Naive B cell (primary cell): ENCODE data around the gene CDYL2. TPM values are rescaled to one million over a fixed set of nuclear protein-coding genes. Genes with fewer than 3 reads are reported as not detected.
A peak's percentile ranks its signal among the peaks of the same experiment; 100 is the strongest.

Experiments
- ATAC-seq, 2 donors: fragments of 150-1000 bp; cut with Tn5 transposase; 2 replicates each; pipeline ENCODE4 v1.10.0; 2021; ENCODE audit warnings: low read depth in 2 of 2, mild to moderate bottlenecking in 2 of 2, moderate library complexity in 2 of 2
- DNase-seq: peaks from one replicate; pipeline ENCODE4 v3.0.0; 2022
- H3K27ac Mint-ChIP-seq, 6 donors: one replicate each; pipeline ENCODE4 v1.8.0; 2020 to 2022; ENCODE audit warnings: mild to moderate bottlenecking in 6 of 6, mixed read lengths in 6 of 6, moderate library complexity in 5 of 6, inconsistent platforms in 2 of 6
- H3K27me3 Mint-ChIP-seq, 3 donors: one replicate each; pipeline ENCODE4 v1.8.0; 2021 to 2022; ENCODE audit warnings: mixed read lengths in 3 of 3, mild to moderate bottlenecking in 1 of 3
- H3K36me3 Mint-ChIP-seq, 2 donors: one replicate each; pipeline ENCODE4 v1.8.0; 2020 to 2022; ENCODE audit warnings: mixed read lengths in 2 of 2, inconsistent platforms in 1 of 2, mild to moderate bottlenecking in 1 of 2
- H3K4me1 Mint-ChIP-seq, 3 donors: one replicate each; pipeline ENCODE4 v1.8.0; 2020 to 2022; ENCODE audit warnings: mixed read lengths in 3 of 3, inconsistent platforms in 1 of 3, mild to moderate bottlenecking in 1 of 3, moderate library complexity in 1 of 3
- H3K4me3 Mint-ChIP-seq, 8 donors: one replicate each; pipeline ENCODE4 v1.8.0; 2020 to 2022; ENCODE audit warnings: mild to moderate bottlenecking in 8 of 8, mixed read lengths in 8 of 8, moderate library complexity in 8 of 8, inconsistent platforms in 2 of 8
- H3K9me3 Mint-ChIP-seq, 7 donors: one replicate each; pipeline ENCODE4 v1.8.0; 2020 to 2022; ENCODE audit warnings: mixed read lengths in 7 of 7, mild to moderate bottlenecking in 5 of 7, inconsistent platforms in 2 of 7, moderate library complexity in 1 of 7
- polyA plus RNA-seq, 6 donors: library from polyadenylated mRNA; unstranded; fragments of 300-500 nt; fragmentation: Illumina TruSeq; gene quantifications; one replicate each; pipeline ENCODE4 v1.2.3, GENCODE V29; 2021; ENCODE audit warnings: low read depth in 6 of 6

CDYL2 gene
- polyA plus RNA-seq, 6 donors from 2014 or later, result 0.03 to 0.13 TPM; not detected in 4

GRCh38 chr16:80766798-80767197, 37.6 kb downstream of the CDYL2 start:
- Mint-ChIP-seq H3K4me1 (no peaks in the 10 kb centered on the region), H3K27ac (no peak overlapping the region), H3K4me3 (no peak overlapping the region), H3K27me3 (no peaks in the 10 kb centered on the region), H3K9me3 (peaks cover 4 to 27% (median 13%) of the 10 kb centered on the region in 7 donors), H3K36me3 (peaks cover 0 to 5% of the 10 kb centered on the region in 2 donors)
- ATAC-seq, result no peak
- DNase-seq, result no peak

- H3K4me1 Mint-ChIP-seq, result no peaks in the 10 kb centered on the region
- H3K27me3 Mint-ChIP-seq, result no peaks in the 10 kb centered on the region
- no peaks in the 10 kb centered on the region for H3K36me3 Mint-ChIP-seq
- ATAC-seq (no peak), DNase-seq (no peak)
- H3K9me3 Mint-ChIP-seq, result peaks cover 0 to 2% (median 0%) of the 10 kb centered on the region in 7 donors
- no peak overlapping the region for H3K4me3 Mint-ChIP-seq
- H3K27ac Mint-ChIP-seq, result no peak overlapping the region
These were observed 44.8 kb downstream of the CDYL2 start for GRCh38 chr16:80759419-80760162.

- no peaks in the 10 kb centered on the region for H3K27me3 Mint-ChIP-seq
- ATAC-seq, result no peak
- H3K4me3 Mint-ChIP-seq, result no peak overlapping the region
- H3K27ac Mint-ChIP-seq, result no peak overlapping the region
- DNase-seq, result no peak
- H3K4me1 Mint-ChIP-seq, result no peaks in the 10 kb centered on the region
- no peaks in the 10 kb centered on the region for H3K36me3 Mint-ChIP-seq
- H3K9me3 Mint-ChIP-seq, result no peaks in the 10 kb centered on the region
These were observed 49.9 kb downstream of the CDYL2 start for GRCh38 chr16:80754476-80754875.

- no peaks in the 10 kb centered on the region for H3K9me3 Mint-ChIP-seq
- no peaks in the 10 kb centered on the region for H3K36me3 Mint-ChIP-seq
These were observed 51.9 kb downstream of the CDYL2 start for GRCh38 chr16:80752541-80752940.

GRCh38 chr16:80751167-80751566, 53.2 kb downstream of the CDYL2 start:
- no peaks in the 10 kb centered on the region for H3K36me3 Mint-ChIP-seq
- no peak for DNase-seq
- peaks cover 0 to 5% (median 3%) of the 10 kb centered on the region in 3 donors for H3K4me1 Mint-ChIP-seq
- no peak for ATAC-seq
- no peaks in the 10 kb centered on the region for H3K9me3 Mint-ChIP-seq
- H3K27me3 Mint-ChIP-seq, result no peaks in the 10 kb centered on the region
- H3K27ac Mint-ChIP-seq, result no peak overlapping the region
- no peak overlapping the region for H3K4me3 Mint-ChIP-seq

More at GRCh38 chr16:80752541-80752940, 51.9 kb downstream of the CDYL2 start:
- Mint-ChIP-seq H3K27me3 (no peaks in the 10 kb centered on the region), H3K27ac (no peak overlapping the region), H3K4me1 (peaks cover 0 to 5% (median 3%) of the 10 kb centered on the region in 3 donors), H3K4me3 (no peak overlapping the region)
- DNase-seq (no peak), ATAC-seq (no peak)

- Mint-ChIP-seq H3K9me3 (peaks cover 3 to 14% (median 5%) of the 10 kb centered on the region in 7 donors), H3K36me3 (peaks cover 6% of the 10 kb centered on the region in 2 donors), H3K27ac (no peak overlapping the region), H3K4me1 (peaks cover 0 to 5% (median 3%) of the 10 kb centered on the region in 3 donors), H3K4me3 (no peak overlapping the region), H3K27me3 (no peaks in the 10 kb centered on the region)
- ATAC-seq, result no peak
- no peak for DNase-seq
These were observed 58.2 kb downstream of the CDYL2 start for GRCh38 chr16:80746231-80746630.

GRCh38 chr16:80744856-80745255, 59.5 kb downstream of the CDYL2 start:
- Mint-ChIP-seq H3K27me3 (no peaks in the 10 kb centered on the region), H3K4me1 (peaks cover 0 to 5% (median 3%) of the 10 kb centered on the region in 3 donors), H3K27ac (no peak overlapping the region), H3K36me3 (peaks cover 6 to 9% of the 10 kb centered on the region in 2 donors), H3K4me3 (no peak overlapping the region), H3K9me3 (peaks cover 8 to 21% (median 15%) of the 10 kb centered on the region in 7 donors)
- ATAC-seq (no peak), DNase-seq (no peak)

- peaks cover 15 to 32% (median 21%) of the 10 kb centered on the region in 7 donors for H3K9me3 Mint-ChIP-seq
- H3K4me1 Mint-ChIP-seq, result peaks cover 0 to 4% (median 3%) of the 10 kb centered on the region in 3 donors
- no peak overlapping the region for H3K4me3 Mint-ChIP-seq
- no peak for DNase-seq
- peaks cover 11 to 15% of the 10 kb centered on the region in 2 donors for H3K36me3 Mint-ChIP-seq
- no peak overlapping the region for H3K27ac Mint-ChIP-seq
- no peak for ATAC-seq
- H3K27me3 Mint-ChIP-seq, result no peaks in the 10 kb centered on the region
These were observed 60.6 kb downstream of the CDYL2 start for GRCh38 chr16:80743772-80744171.

GRCh38 chr16:80743273-80743672, 61.1 kb downstream of the CDYL2 start:
- peaks cover 15 to 37% (median 22%) of the 10 kb centered on the region in 7 donors for H3K9me3 Mint-ChIP-seq
- no peak for ATAC-seq
- H3K27me3 Mint-ChIP-seq, result no peaks in the 10 kb centered on the region
- peaks cover 11 to 16% of the 10 kb centered on the region in 2 donors for H3K36me3 Mint-ChIP-seq
- H3K27ac Mint-ChIP-seq, result no peak overlapping the region
- no peak for DNase-seq
- H3K4me3 Mint-ChIP-seq, result no peak overlapping the region
- H3K4me1 Mint-ChIP-seq, result no peaks in the 10 kb centered on the region

- ATAC-seq (no peak), DNase-seq (no peak)
- Mint-ChIP-seq H3K27me3 (no peaks in the 10 kb centered on the region), H3K4me3 (no peak overlapping the region), H3K36me3 (peaks cover 11 to 16% of the 10 kb centered on the region in 2 donors), H3K4me1 (no peaks in the 10 kb centered on the region), H3K27ac (no peak overlapping the region), H3K9me3 (peaks cover 15 to 40% (median 25%) of the 10 kb centered on the region in 7 donors)
These were observed 62.1 kb downstream of the CDYL2 start for GRCh38 chr16:80742331-80742730.

- ATAC-seq, result no peak
- H3K36me3 Mint-ChIP-seq, result peaks cover 11 to 16% of the 10 kb centered on the region in 2 donors
- DNase-seq, result no peak
- H3K9me3 Mint-ChIP-seq, result peaks cover 15 to 40% (median 28%) of the 10 kb centered on the region in 7 donors
- peak overlapping the region in 1 of 8 donors; percentile 42 for H3K4me3 Mint-ChIP-seq
- no peak overlapping the region for H3K27ac Mint-ChIP-seq
- no peaks in the 10 kb centered on the region for H3K27me3 Mint-ChIP-seq
- no peaks in the 10 kb centered on the region for H3K4me1 Mint-ChIP-seq
These were observed 62.7 kb downstream of the CDYL2 start for GRCh38 chr16:80741724-80742123.

- ATAC-seq (no peak), DNase-seq (no peak)
- no peak overlapping the region for H3K27ac Mint-ChIP-seq
- no peaks in the 10 kb centered on the region for H3K4me1 Mint-ChIP-seq
- no peak overlapping the region for H3K4me3 Mint-ChIP-seq
- H3K36me3 Mint-ChIP-seq, result peaks cover 11 to 16% of the 10 kb centered on the region in 2 donors
- no peaks in the 10 kb centered on the region for H3K27me3 Mint-ChIP-seq
- H3K9me3 Mint-ChIP-seq, result peaks cover 15 to 40% (median 29%) of the 10 kb centered on the region in 7 donors
These were observed 64.9 kb downstream of the CDYL2 start for GRCh38 chr16:80739523-80739922.

GRCh38 chr16:80738521-80738920, 65.9 kb downstream of the CDYL2 start:
- Mint-ChIP-seq H3K4me1 (no peaks in the 10 kb centered on the region), H3K27me3 (no peaks in the 10 kb centered on the region)

GRCh38 chr16:80735846-80736245, 68.6 kb downstream of the CDYL2 start:
- H3K27ac Mint-ChIP-seq, result no peak overlapping the region
- peaks cover 8 to 19% of the 10 kb centered on the region in 2 donors for H3K36me3 Mint-ChIP-seq

More at GRCh38 chr16:80738521-80738920, 65.9 kb downstream of the CDYL2 start:
- H3K27ac Mint-ChIP-seq, result no peak overlapping the region
- H3K36me3 Mint-ChIP-seq, result peaks cover 11 to 16% of the 10 kb centered on the region in 2 donors
- DNase-seq (no peak), ATAC-seq (no peak)
- H3K9me3 Mint-ChIP-seq, result peaks cover 15 to 40% (median 29%) of the 10 kb centered on the region in 7 donors
- no peak overlapping the region for H3K4me3 Mint-ChIP-seq

More at GRCh38 chr16:80735846-80736245, 68.6 kb downstream of the CDYL2 start:
- H3K9me3 Mint-ChIP-seq, result peaks cover 10 to 44% (median 31%) of the 10 kb centered on the region in 7 donors
- DNase-seq (no peak), ATAC-seq (no peak)
- H3K4me3 Mint-ChIP-seq, result no peak overlapping the region
- no peaks in the 10 kb centered on the region for H3K27me3 Mint-ChIP-seq
- H3K4me1 Mint-ChIP-seq, result no peaks in the 10 kb centered on the region
